ENCODE data around the gene PHOX2B. TPM values are rescaled to one million over a fixed set of nuclear protein-coding genes. Genes with fewer than 3 reads are reported as not detected.

PHOX2B gene
- 1 to 10 TPM in 1 of 5 donors, not detected in 4; 2.0 TPM for total RNA-seq
- under 1 TPM in 1 of 3 donors, not detected in 2; 0.48 TPM for polyA plus RNA-seq
- long read RNA-seq, donor 1, transcript PHOX2B-201 (3 exons, 3,030 nt): major isoform, 18 of 23 reads
- long read RNA-seq, donor 1, partial matches to known transcripts: 5 of 23 reads
- long read RNA-seq, donor 1, other reads (novel, unspliced or antisense): 0 of 23 reads
- long read RNA-seq, donor 2, transcript PHOX2B-201 (3 exons, 3,030 nt): major isoform, 24 of 24 reads
- long read RNA-seq, donor 2, partial matches to known transcripts: 0 of 24 reads
- long read RNA-seq, donor 2, other reads (novel, unspliced or antisense): 0 of 24 reads
- long read RNA-seq, donor 3, transcript PHOX2B-201 (3 exons, 3,030 nt): major isoform, 5 of 5 reads
- long read RNA-seq, donor 3, partial matches to known transcripts: 0 of 5 reads
- long read RNA-seq, donor 3, other reads (novel, unspliced or antisense): 0 of 5 reads
- long read RNA-seq, donor 4, partial matches to known transcripts: 0 of 1 reads
- long read RNA-seq, donor 4, other reads (novel, unspliced or antisense): 0 of 1 reads
- long read RNA-seq, donor 5, transcript PHOX2B-201 (3 exons, 3,030 nt): major isoform, 10 of 10 reads
- long read RNA-seq, donor 5, partial matches to known transcripts: 0 of 10 reads
- long read RNA-seq, donor 5, other reads (novel, unspliced or antisense): 0 of 10 reads
- long read RNA-seq, donor 6: 0 reads
- long read RNA-seq, donor 7, transcript PHOX2B-201 (3 exons, 3,030 nt): major isoform, 8 of 15 reads
- long read RNA-seq, donor 7, partial matches to known transcripts: 7 of 15 reads
- long read RNA-seq, donor 7, other reads (novel, unspliced or antisense): 0 of 15 reads
- long read RNA-seq, donor 8, transcript PHOX2B-201 (3 exons, 3,030 nt): major isoform, 7 of 7 reads
- long read RNA-seq, donor 8, partial matches to known transcripts: 0 of 7 reads
- long read RNA-seq, donor 8, other reads (novel, unspliced or antisense): 0 of 7 reads
- long read RNA-seq, donor 9, partial matches to known transcripts: 0 of 3 reads
- long read RNA-seq, donor 9, other reads (novel, unspliced or antisense): 0 of 3 reads
- long read RNA-seq, donor 10, partial matches to known transcripts: 0 of 2 reads
- long read RNA-seq, donor 10, other reads (novel, unspliced or antisense): 0 of 2 reads

DNA sequence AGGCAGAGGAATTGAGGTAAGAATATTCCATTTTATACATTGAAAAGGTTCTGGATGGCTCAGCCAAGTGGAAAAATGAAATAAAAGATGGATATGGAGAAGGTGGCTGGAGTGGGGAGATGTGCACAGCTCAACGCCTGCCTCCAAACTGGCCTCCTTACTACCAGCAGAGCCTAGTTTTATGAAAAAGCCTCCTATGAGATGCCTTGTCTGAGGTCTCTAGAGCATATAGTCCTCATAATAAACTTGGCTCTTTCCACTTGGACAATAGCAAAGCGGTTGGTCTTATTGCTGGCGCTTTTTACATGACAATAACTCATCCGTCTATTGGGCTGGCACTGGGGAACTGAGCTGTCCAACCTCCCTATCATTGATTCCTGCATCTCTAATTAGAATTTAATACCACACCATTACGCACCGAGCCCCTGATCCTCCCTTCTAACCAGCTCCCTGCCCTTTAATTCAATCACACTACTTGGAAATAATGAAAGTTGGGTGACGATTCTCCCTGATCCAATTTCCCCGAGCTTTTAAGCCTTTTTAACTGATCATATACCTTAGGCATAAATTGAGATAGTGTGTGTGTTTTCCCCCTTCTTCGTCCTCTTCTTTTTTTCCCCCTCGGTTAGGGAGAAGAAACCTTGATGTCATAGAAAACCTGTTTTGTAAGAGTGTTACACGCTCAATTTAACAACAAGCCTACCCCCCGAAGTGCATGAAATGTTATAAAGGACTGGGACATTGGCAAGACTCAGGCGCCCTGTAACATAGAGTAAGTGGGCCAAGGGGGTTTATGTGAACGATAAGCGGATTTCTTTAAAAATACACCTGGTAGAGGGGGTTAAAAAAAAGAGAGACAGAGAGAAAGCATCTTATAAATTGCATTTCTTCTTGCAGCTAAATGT lies at the start of gene PHOX2B:
TSS of gene PHOX2B (minus strand) at position 155 of the 905 bp plus-strand sequence. CDS start at position 40, 115 bp downstream.
- Histone ChIP-seq H3K27me3 (peaks cover 62 to 98% (median 95%) of the 10 kb centered on the region in 3 donors), H3K36me3 (no peaks in the 10 kb centered on the region), H3K9me3 (peaks cover 0 to 23% (median 7%) of the 10 kb centered on the region in 4 donors), H3K27ac (no peak within 1 kb of the TSS), H3K4me3 (no peak within 1 kb of the TSS), H3K4me1 (peaks cover 0 to 50% (median 22%) of the 10 kb centered on the region in 4 donors)
- TF ChIP-seq EP300 (IDR thresholded peaks at IDR 0.05) (no peak), POLR2AphosphoS5 (IDR thresholded peaks at IDR 0.05) (no peak), POLR2A (IDR thresholded peaks at IDR 0.05) (no peak)
- TF ChIP-seq, protein P1, sequence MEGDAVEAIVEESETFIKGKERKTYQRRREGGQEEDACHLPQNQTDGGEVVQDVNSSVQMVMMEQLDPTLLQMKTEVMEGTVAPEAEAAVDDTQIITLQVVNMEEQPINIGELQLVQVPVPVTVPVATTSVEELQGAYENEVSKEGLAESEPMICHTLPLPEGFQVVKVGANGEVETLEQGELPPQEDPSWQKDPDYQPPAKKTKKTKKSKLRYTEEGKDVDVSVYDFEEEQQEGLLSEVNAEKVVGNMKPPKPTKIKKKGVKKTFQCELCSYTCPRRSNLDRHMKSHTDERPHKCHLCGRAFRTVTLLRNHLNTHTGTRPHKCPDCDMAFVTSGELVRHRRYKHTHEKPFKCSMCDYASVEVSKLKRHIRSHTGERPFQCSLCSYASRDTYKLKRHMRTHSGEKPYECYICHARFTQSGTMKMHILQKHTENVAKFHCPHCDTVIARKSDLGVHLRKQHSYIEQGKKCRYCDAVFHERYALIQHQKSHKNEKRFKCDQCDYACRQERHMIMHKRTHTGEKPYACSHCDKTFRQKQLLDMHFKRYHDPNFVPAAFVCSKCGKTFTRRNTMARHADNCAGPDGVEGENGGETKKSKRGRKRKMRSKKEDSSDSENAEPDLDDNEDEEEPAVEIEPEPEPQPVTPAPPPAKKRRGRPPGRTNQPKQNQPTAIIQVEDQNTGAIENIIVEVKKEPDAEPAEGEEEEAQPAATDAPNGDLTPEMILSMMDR (IDR thresholded peaks at IDR 0.05): no peak
- intact Hi-C loops (cut with DNase I; ENCODE audit: low total_unique reads): no loop called here
- WGBS, 5 donors: 6 to 9% (median 6%) methylated on average over 15 of the region's 15 CpGs
- DNase-seq: peak in 1 of 2 donors; percentile 56

DNA sequence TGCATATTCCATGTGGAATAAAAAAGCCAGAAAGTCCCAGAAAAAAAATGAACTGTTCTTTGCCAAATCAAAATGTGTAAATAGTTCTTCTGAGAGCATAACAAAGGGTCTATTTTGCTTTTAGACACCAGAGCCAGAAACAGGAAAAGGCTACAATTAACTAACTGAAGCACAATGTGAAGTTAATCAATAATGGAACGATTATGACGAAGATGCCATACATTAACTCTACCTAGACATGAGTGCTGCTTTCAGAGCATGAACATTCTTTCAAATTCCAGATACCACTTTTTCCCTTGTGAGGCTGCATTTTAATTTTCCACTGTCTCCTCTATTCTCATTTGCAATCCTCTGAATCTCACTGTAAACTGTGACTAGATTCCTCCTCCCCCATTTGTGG lies 48.7 kb upstream of the PHOX2B start:
- Histone ChIP-seq H3K4me1 (peaks cover 0 to 7% (median 0%) of the 10 kb centered on the region in 4 donors), H3K27me3 (peaks cover 0 to 19% (median 5%) of the 10 kb centered on the region in 3 donors), H3K4me3 (no peak overlapping the region), H3K27ac (no peak overlapping the region), H3K36me3 (no peaks in the 10 kb centered on the region), H3K9me3 (no peaks in the 10 kb centered on the region)
- WGBS, 5 donors: 11 to 33% (median 18%) methylated on average over 2 of the region's 2 CpGs
- TF ChIP-seq, protein P1 (IDR thresholded peaks at IDR 0.05): no peak
- TF ChIP-seq POLR2AphosphoS5 (IDR thresholded peaks at IDR 0.05) (no peak), EP300 (IDR thresholded peaks at IDR 0.05) (no peak), POLR2A (IDR thresholded peaks at IDR 0.05) (no peak)
- DNase-seq: peak in 1 of 2 donors; percentile 39
- intact Hi-C loops (cut with DNase I; ENCODE audit: low total_unique reads): no loop called here

DNA sequence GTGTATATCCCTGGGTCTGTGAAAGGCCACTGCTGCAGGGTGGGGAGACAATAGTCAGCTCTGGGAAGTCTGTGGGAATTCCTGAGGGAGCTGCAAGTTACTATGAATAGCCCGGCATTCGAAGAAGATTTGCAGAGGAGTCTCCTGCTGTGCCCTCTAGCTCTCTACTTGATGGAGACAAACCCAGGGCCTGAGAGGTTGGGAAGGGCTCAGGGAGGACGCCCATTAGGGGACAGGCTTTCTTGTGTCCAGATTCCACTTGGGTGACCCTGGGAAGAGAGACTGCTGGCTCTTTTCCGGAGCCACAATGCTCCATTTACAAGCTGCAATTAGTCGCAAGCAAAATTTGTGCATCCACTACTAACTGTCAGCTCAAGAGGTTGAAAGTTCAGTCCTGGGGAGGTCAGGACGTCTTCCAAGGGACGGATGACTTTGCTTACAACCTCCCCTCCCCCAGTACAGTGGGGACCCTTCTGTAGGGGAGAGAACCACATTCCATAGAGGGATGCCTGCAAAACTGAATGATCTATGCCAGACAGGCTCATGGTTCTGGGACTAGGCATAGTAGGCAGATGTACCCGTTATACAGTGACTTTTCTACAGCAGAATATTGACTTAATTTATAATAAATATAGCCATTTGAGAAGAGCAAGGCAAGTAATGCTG lies 48.2 kb upstream of the PHOX2B start:
- TF ChIP-seq POLR2A (IDR thresholded peaks at IDR 0.05): no peak
- TF ChIP-seq POLR2AphosphoS5 (IDR thresholded peaks at IDR 0.05): no peak
- TF ChIP-seq, protein P1 (IDR thresholded peaks at IDR 0.05): no peak
- no peak for TF ChIP-seq EP300 (IDR thresholded peaks at IDR 0.05)
- H3K4me1 ChIP-seq: peaks cover 0 to 7% (median 0%) of the 10 kb centered on the region in 4 donors
- no peak overlapping the region for H3K4me3 ChIP-seq
- no peaks in the 10 kb centered on the region for H3K9me3 ChIP-seq
- no peak overlapping the region for H3K27ac ChIP-seq
- peak in 1 of 2 donors; percentile 45 for DNase-seq
- intact Hi-C loops (cut with DNase I; ENCODE audit: low total_unique reads): no loop called here
- no peaks in the 10 kb centered on the region for H3K36me3 ChIP-seq
- peaks cover 0 to 19% (median 5%) of the 10 kb centered on the region in 3 donors for H3K27me3 ChIP-seq
- 11 to 23% (median 16%) methylated on average over 8 of the region's 8 CpGs for WGBS, 5 donors
